AG10803 (cell line): ENCODE data around the gene CDK4.
"Not testable (repeated sequence)": the region's sequence is repeated elsewhere in the genome, so short reads cannot be mapped to it uniquely, and the experiment has no call there.

Experiments used
- DNase-seq: peaks from one replicate; pipeline ENCODE4 v3.0.0; 2010; ENCODE audit warnings: low read depth
- H3K4me3 ChIP-seq: 2 replicates; pipeline ENCODE4 v1.5.1; 2011; ENCODE audit warnings: mild to moderate bottlenecking, low read length, control low read depth
- CTCF ChIP-seq: conservative IDR thresholded peaks from 2 replicates; pipeline ENCODE4 v1.5.1; 2011; ENCODE audit warnings: mild to moderate bottlenecking, low read length, control low read depth, inconsistent platforms

CDK4 gene

GRCh38 chr12:57722716-57723629, 29.1 kb downstream of the CDK4 start:
- no peak for TF ChIP-seq CTCF
- DNase-seq, result no peak
- no peak overlapping the region for H3K4me3 ChIP-seq

GRCh38 chr12:57721846-57722608, 30.1 kb downstream of the CDK4 start:
- DNase-seq, H3K4me3 ChIP-seq: not testable (repeated sequence)

- DNase-seq, result no peak
- TF ChIP-seq CTCF, result no peak
- H3K4me3 ChIP-seq, result no peak overlapping the region
Observed at GRCh38 chr12:57720606-57721595, 31.2 kb downstream of the CDK4 start.

GRCh38 chr12:57719777-57720605, 32.1 kb downstream of the CDK4 start:
- no peak overlapping the region for H3K4me3 ChIP-seq
- no peak for TF ChIP-seq CTCF
- no peak for DNase-seq

GRCh38 chr12:57718641-57719528, 33.2 kb downstream of the CDK4 start:
- no peak for DNase-seq
- H3K4me3 ChIP-seq, result no peak overlapping the region
- no peak for TF ChIP-seq CTCF

GRCh38 chr12:57717846-57718640, 34.1 kb downstream of the CDK4 start:
- no peak for DNase-seq
- H3K4me3 ChIP-seq, result no peak overlapping the region
- no peak for TF ChIP-seq CTCF
